ENCODE results near the gene CLCN4. TPM values are rescaled to one million over a fixed set of nuclear protein-coding genes. Genes with fewer than 3 reads are reported as not detected.

Gene CLCN4
- total and polyA plus RNA-seq, 2 of the 8 experiments (the other 6 are each of a cell fraction or from before 2014, with no cell fraction given), result 3.3 to 11.2 TPM

DNA sequence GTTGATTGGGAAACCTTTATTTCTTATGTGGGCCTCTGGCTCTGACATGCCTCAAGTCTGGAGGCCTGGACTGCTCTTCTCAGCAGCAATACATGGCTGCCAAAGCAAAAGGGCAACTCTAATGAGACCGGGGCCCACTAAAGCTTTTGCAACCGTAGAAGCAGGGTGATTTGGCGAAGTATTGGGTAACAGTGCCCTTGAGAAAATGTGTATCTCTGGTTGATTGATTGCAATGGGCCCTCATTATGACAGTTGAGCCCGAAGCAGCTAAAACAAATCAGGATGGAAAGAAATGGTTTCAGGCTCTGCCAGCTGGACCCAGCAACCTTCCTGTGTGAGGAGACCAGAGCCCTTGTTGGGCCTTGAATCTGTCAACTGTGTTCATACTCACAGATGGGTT is 73.4 kb downstream of the CLCN4 start:
- H3K4ac ChIP-seq (replicated peaks; ENCODE audit: insufficient read length, low read depth, low read length), result no peak overlapping the region
- no peak overlapping the region for H3K4me2 ChIP-seq (ENCODE audit: insufficient read depth in 1 of 2, low read depth in 2 of 2, low read length in 2 of 2)
- H2AK5ac ChIP-seq (ENCODE audit: low read depth, low read length), result no peak overlapping the region
- DNase-seq (ENCODE audit: low read depth in 1 of 2, low spot score in 2 of 2) (no peak), FAIRE-seq (no peak)
- H3K36me3 ChIP-seq (ENCODE audit: control insufficient read depth in 2 of 4, insufficient read depth in 4 of 4, low read length in 3 of 4), result no peaks in the 10 kb centered on the region
- H3K79me1 ChIP-seq (ENCODE audit: low read depth, low read length), result no peaks in the 10 kb centered on the region
- H4K5ac ChIP-seq (ENCODE audit: insufficient read length, low read depth, low read length), result no peak overlapping the region
- no peak overlapping the region for H3K9ac ChIP-seq (replicated peaks in 1 of 4; ENCODE audit: extremely low read depth in 1 of 4, low read depth in 3 of 4, low read length in 3 of 4)
- H3K23me2 ChIP-seq (ENCODE audit: low read depth, low read length), result no peaks in the 10 kb centered on the region
- no peaks in the 10 kb centered on the region for H3K9me3 ChIP-seq (ENCODE audit: insufficient read depth in 2 of 2, low read depth in 1 of 2, low read length in 1 of 2)
- no peaks in the 10 kb centered on the region for H3K79me2 ChIP-seq (ENCODE audit: control insufficient read depth in 1 of 2, insufficient read depth in 2 of 2, low read length in 2 of 2)
- POLR2A ChIA-PET (ENCODE audit: partially characterized antibody), result no interaction called here
- H2BK20ac ChIP-seq (ENCODE audit: low read length), result no peak overlapping the region
- H2BK12ac ChIP-seq (ENCODE audit: low read depth, low read length), result no peak overlapping the region
- WGBS, 2 experiments (ENCODE audit: extremely low coverage in 1 of 2, insufficient coverage in 1 of 2, insufficient read length in 1 of 2, insufficient replicate concordance in 2 of 2, low coverage in 1 of 2, low lambda C conversion rate in 2 of 2, missing lambda C conversion rate in 1 of 2), result 91% methylated on average over 4 of the region's 4 CpGs; no CpG with 5 or more reads in 1 of the 2 experiments
- no peak overlapping the region for H4K91ac ChIP-seq (replicated peaks; ENCODE audit: insufficient read length, low read length)
- no peaks in the 10 kb centered on the region for H3K4me1 ChIP-seq (replicated peaks in 1 of 4; ENCODE audit: control insufficient read depth in 3 of 4, insufficient read depth in 4 of 4, low read length in 3 of 4)
- H2AFZ ChIP-seq (ENCODE audit: low read length), result no peak overlapping the region
- no peak overlapping the region for H2BK15ac ChIP-seq (ENCODE audit: low read length)
- H2BK120ac ChIP-seq (replicated peaks; ENCODE audit: low read depth, low read length), result no peak overlapping the region
- H3K27ac ChIP-seq (ENCODE audit: low read depth, low read length), result no peak overlapping the region
- H3K56ac ChIP-seq (replicated peaks; ENCODE audit: insufficient read length, low read depth, low read length), result no peak overlapping the region
- no peak overlapping the region for H3K4me3 ChIP-seq (ENCODE audit: extremely low read depth in 1 of 4, insufficient read depth in 2 of 4, low read depth in 3 of 4, low read length in 4 of 4)
- no peaks in the 10 kb centered on the region for H3K27me3 ChIP-seq (replicated peaks in 1 of 4; ENCODE audit: control insufficient read depth in 3 of 4, extremely low read depth in 1 of 4, insufficient read depth in 3 of 4, low read length in 3 of 4)
- no peak overlapping the region for H4K8ac ChIP-seq (ENCODE audit: extremely low read depth, insufficient read depth, low read length)
- H4K20me1 ChIP-seq (replicated peaks in 1 of 2; ENCODE audit: control insufficient read depth in 1 of 2, insufficient read depth in 2 of 2, low read length in 2 of 2), result no peaks in the 10 kb centered on the region
- H3K18ac ChIP-seq (ENCODE audit: extremely low read depth, low read length), result no peak overlapping the region
- CTCF ChIA-PET (ENCODE audit: partially characterized antibody), result no interaction called here
- no peak overlapping the region for H3K23ac ChIP-seq (ENCODE audit: insufficient read length)
- no peak overlapping the region for H2BK5ac ChIP-seq (ENCODE audit: low read depth, low read length)
- no peak overlapping the region for H3K14ac ChIP-seq (ENCODE audit: insufficient read length)
- TF ChIP-seq RNF2 (IDR thresholded peaks at IDR 0.05; ENCODE audit: borderline replicate concordance, low read depth, low read length, missing control alignments, poor library complexity, severe bottlenecking) (no peak), NRF1 (IDR thresholded peaks at IDR 0.05; ENCODE audit: low read depth, low read length) (no peak), KDM5A (IDR thresholded peaks at IDR 0.05; ENCODE audit: low read length) (no peak), JUN (IDR thresholded peaks at IDR 0.05; ENCODE audit: low read depth, low read length) (no peak), CREB1 (IDR thresholded peaks at IDR 0.05) (no peak)
